NB4 (cell line): ENCODE measurements around the gene RPS26.
"Not testable (repeated sequence)": the region's sequence is repeated elsewhere in the genome, so short reads cannot be mapped to it uniquely, and the experiment has no call there.

Experiments
- DNase-seq: peaks from one replicate; pipeline ENCODE4 v3.0.0; 2010; ENCODE audit warnings: low read depth
- H3K4me3 ChIP-seq: one replicate; pipeline ENCODE4 v1.5.1; 2011; ENCODE audit warnings: mild to moderate bottlenecking, low read depth, low read length, moderate library complexity
- MYC ChIP-seq: IDR thresholded peaks from 2 replicates; pipeline ENCODE4 v1.6.1; 2011; ENCODE audit warnings: low read depth, low read length
- POLR2A ChIP-seq: IDR thresholded peaks from 2 replicates; pipeline ENCODE4 v1.6.1; 2011; ENCODE audit warnings: mild to moderate bottlenecking; ENCODE audit not compliant: insufficient read length; ENCODE audit errors: extremely low read depth
- TF ChIP-seq, protein P1 (sequence below): IDR thresholded peaks from 2 replicates; pipeline ENCODE4 v1.6.1; 2011; ENCODE audit warnings: low read depth, low read length
- TF ChIP-seq, protein P2 (sequence below): IDR thresholded peaks from one replicate; pipeline ENCODE4 v1.5.1; 2012; ENCODE audit warnings: low read depth, low read length

Gene RPS26

DNA sequence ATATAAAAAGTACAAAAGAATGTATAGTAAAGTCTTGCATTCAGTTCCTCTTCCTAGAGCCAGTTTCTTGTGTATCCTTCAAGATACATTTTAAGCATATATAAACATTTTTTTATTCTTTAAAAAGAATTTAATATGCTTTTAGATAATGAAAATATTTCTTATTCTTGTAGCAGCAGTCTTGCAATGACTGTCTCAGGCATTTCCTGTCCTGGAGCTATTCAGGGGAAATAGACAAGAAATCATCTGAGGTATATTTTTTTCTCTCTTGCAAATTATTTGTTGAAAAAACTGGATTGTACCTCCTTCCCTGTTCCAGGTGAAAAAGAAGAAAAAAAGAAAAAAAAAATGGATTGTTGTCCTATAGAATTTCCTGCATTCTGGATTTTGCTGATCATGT is 21.3 kb downstream of the RPS26 start:
- TF ChIP-seq, protein P1, sequence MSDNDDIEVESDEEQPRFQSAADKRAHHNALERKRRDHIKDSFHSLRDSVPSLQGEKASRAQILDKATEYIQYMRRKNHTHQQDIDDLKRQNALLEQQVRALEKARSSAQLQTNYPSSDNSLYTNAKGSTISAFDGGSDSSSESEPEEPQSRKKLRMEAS: no peak
- TF ChIP-seq MYC (no peak), POLR2A (no peak)
- TF ChIP-seq, protein P2, sequence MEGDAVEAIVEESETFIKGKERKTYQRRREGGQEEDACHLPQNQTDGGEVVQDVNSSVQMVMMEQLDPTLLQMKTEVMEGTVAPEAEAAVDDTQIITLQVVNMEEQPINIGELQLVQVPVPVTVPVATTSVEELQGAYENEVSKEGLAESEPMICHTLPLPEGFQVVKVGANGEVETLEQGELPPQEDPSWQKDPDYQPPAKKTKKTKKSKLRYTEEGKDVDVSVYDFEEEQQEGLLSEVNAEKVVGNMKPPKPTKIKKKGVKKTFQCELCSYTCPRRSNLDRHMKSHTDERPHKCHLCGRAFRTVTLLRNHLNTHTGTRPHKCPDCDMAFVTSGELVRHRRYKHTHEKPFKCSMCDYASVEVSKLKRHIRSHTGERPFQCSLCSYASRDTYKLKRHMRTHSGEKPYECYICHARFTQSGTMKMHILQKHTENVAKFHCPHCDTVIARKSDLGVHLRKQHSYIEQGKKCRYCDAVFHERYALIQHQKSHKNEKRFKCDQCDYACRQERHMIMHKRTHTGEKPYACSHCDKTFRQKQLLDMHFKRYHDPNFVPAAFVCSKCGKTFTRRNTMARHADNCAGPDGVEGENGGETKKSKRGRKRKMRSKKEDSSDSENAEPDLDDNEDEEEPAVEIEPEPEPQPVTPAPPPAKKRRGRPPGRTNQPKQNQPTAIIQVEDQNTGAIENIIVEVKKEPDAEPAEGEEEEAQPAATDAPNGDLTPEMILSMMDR: no peak
- no peak for DNase-seq
- H3K4me3 ChIP-seq: no peak overlapping the region

DNA sequence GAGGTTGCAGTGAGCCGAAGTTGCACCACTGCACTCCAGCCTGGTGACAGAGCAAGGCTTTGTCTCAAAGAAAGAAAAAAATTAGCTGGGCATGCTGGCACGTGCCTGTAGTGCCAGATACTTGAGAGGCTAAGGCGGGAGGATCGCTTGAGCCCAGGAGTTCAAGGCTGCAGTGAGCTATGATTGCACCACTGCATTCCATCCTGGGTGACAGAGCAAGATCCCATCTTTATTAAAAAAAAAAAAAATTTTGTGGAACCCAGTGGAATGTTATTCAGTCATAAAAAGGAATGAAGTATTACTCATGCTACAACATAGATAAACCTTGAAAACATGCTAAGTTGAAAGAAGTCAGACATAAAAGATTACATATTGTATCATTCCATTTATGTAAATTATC is 29.9 kb downstream of the RPS26 start:
- TF ChIP-seq MYC (no peak), POLR2A (no peak)
- TF ChIP-seq, protein P2: no peak
- TF ChIP-seq, protein P1: no peak
- H3K4me3 ChIP-seq: no peak overlapping the region
- DNase-seq: no peak

DNA sequence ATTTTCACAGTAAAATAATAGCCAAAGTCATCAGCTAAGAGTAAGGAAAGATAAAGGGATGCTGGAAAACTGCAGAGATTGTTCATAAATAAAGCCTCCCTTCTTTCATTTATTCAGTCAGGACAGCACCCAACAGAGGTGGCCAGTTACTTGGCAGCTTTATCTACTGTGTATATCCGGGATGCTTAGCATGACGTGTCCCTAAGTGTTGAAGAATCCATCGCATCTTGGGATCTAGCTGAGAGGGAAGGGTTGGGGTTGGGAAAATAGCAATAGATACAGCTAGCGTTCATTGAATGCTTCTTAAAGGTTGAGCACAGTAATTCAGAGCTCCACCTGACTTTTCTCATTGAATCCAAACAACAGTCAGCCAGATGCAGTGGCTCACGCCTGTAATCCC is 32.7 kb downstream of the RPS26 start:
- no peak for DNase-seq
- H3K4me3 ChIP-seq: no peak overlapping the region
- TF ChIP-seq, protein P2: no peak
- TF ChIP-seq, protein P1: no peak
- no peak for TF ChIP-seq MYC
- no peak for TF ChIP-seq POLR2A

DNA sequence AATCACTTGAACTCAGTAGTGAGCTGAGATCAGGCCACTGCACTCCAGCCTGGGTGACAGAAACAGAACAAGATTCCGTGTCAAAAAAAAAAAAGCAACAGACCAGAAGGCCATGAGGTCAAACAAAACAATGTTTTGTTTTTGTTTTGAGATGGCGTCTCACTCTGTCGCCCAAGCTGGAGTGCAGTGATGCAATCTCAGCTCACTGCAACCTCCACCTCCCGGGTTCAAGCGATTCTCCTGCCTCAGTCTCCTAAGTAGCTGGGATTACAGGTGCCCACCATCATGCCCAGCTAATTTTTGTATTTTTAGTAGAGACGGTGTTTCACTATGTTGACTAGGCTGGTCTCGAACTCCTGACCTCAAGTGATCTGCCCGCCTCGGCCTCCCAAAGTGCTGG is 36.2 kb downstream of the RPS26 start:
- not testable (repeated sequence) for H3K4me3 ChIP-seq, DNase-seq

DNA sequence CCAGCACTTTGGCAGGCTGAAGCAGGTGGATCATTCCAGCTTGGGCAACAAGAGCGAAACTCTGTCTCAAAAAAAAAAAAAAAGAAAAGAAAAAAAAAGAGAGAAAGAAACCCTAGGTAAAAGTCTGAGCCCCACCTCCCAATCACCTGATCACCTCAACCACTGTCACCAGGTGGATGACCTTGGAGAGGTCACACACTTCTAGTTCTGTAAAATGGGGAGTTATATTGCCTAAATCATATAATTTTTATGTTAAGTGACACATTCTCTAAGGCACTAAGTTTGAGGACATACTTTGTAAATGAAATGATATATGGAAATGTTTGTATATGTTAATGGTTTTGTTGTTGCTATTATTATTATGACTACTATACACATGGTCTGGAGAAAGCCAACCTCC is 36.7 kb downstream of the RPS26 start:
- no peak for DNase-seq
- no peak overlapping the region for H3K4me3 ChIP-seq
- no peak for TF ChIP-seq POLR2A
- TF ChIP-seq, protein P2: no peak

DNA sequence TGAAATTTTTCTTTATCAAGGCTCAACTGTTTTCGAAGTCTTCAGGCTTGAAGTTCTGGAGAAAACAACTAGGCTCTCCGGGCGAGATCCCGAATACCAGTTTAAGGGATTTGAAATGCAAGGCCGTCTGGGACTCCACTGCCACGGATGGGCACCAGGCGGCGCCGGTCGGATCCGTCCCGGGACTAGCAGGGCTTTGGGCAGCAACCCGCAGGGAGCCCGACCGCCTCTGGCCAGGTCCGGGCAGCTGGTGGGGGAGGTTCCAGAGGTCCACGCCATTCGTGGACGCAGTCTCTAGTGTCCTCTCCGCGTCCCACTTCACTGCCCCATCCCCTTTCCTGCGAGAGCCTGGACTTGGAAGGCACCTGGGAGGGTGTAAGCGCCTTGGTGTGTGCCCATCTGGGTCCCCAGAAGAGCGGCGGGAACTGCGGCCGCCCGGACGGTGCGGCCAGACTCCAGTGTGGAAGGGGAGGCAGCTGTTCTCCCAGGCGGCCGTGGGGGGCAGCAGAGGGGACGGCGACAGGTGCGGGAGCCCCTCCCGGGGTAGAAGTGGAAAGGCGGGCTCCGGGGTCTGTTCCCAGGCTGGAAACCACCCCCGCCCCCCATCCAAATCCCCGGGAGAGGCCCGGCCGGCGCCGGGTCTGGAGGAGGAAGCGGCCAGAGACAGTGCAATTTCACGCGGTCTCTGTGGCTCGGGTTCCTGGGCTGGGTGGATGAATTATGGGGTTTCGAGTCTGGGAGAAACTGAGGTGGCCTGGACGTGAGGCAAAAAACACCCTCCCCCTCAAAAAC is 37.4 kb downstream of the RPS26 start:
- H3K4me3 ChIP-seq: peak overlapping the region; percentile 57
- peak; percentile 86 for DNase-seq
- TF ChIP-seq, protein P2: peak; percentile 78
- TF ChIP-seq MYC: no peak
